SK-N-SH (cell line): ENCODE data around the gene LGALS12. TPM values are rescaled to one million over a fixed set of nuclear protein-coding genes. Genes with fewer than 3 reads are reported as not detected.

Experiments
- CTCF ChIA-PET: fragments of 300-600, 350-600 bp; formaldehyde crosslinking; extraction: SDS; loops from one replicate; lab custom pipeline; 2021; lab: Yijun Ruan, JAX
- POLR2A ChIA-PET: fragments of 350-600 bp; sonication (Branson Sonifier 250); formaldehyde crosslinking; extraction: SDS; loops from one replicate; lab custom pipeline; 2020; ENCODE audit warnings: antibody characterized with exemption, inconsistent platforms; lab: Yijun Ruan, JAX
- DNase-seq: peaks from one replicate; pipeline ENCODE4 v3.0.0; 2012
- H2AFZ ChIP-seq: fragments of 200-600 bp; sonication (generic); 2 replicates; pipeline ENCODE4 v1.8.1; 2016; ENCODE audit warnings: antibody characterized with exemption, mild to moderate bottlenecking, low read depth
- H3F3A ChIP-seq: fragments of 200-600 bp; sonication (generic); replicated peaks from 2 replicates; pipeline ENCODE3; 2016; ENCODE audit warnings: antibody characterized with exemption, mild to moderate bottlenecking; ENCODE audit not compliant: insufficient read depth
- H3K27ac ChIP-seq, 2 experiments: fragments of 200-500 bp in 1 of 2; fragments of 200-600 bp in 1 of 2; sonication (Bioruptor generic) in 1 of 2; sonication (generic), shearing (Covaris generic) in 1 of 2; 2 replicates each; pipeline versions ENCODE4 v1.5.1 to v1.6.1; 2014 to 2016; ENCODE audit warnings: low read depth in 2 of 2, inconsistent platforms in 1 of 2, low read length in 1 of 2, mild to moderate bottlenecking in 1 of 2, mixed read lengths in 1 of 2
- H3K27me3 ChIP-seq: fragments of 200-600 bp; sonication (generic), shearing (Covaris generic); 2 replicates; pipeline ENCODE4 v1.6.1; 2016; ENCODE audit warnings: mixed run types; ENCODE audit not compliant: insufficient read depth
- H3K36me3 ChIP-seq, 2 experiments: fragments of 200-500 bp in 1 of 2; fragments of 200-600 bp in 1 of 2; sonication (Bioruptor generic) in 1 of 2; sonication (generic) in 1 of 2; replicated peaks in 1 of 2; 2 replicates each; pipeline versions ENCODE3 to v1.5.1; 2014 to 2016; ENCODE audit warnings: low read length in 1 of 2, mild to moderate bottlenecking in 1 of 2; ENCODE audit not compliant: insufficient read depth in 2 of 2, control insufficient read depth in 1 of 2
- H3K4me1 ChIP-seq, 2 experiments: fragments of 200-500 bp in 1 of 2; fragments of 200-600 bp in 1 of 2; sonication (Bioruptor generic) in 1 of 2; sonication (generic), shearing (Covaris generic) in 1 of 2; 2 replicates each; pipeline versions ENCODE4 v1.5.1 to v1.6.1; 2014 to 2016; ENCODE audit warnings: low read depth in 1 of 2, low read length in 1 of 2, mixed run types in 1 of 2; ENCODE audit not compliant: insufficient read depth in 2 of 2, control insufficient read depth in 1 of 2
- H3K4me2 ChIP-seq: fragments of 200-600 bp; sonication (generic), shearing (Covaris generic); 2 replicates; pipeline ENCODE4 v1.6.1; 2017; ENCODE audit warnings: mixed run types
- H3K4me3 ChIP-seq, 2 experiments: fragments of 200-500 bp in 1 of 2; fragments of 200-600 bp in 1 of 2; sonication (Bioruptor generic) in 1 of 2; sonication (generic), shearing (Covaris generic) in 1 of 2; 2 replicates each; pipeline versions ENCODE4 v1.5.1 to v1.8.1; 2014 to 2016; ENCODE audit warnings: low read depth in 2 of 2, inconsistent platforms in 1 of 2, low read length in 1 of 2, mild to moderate bottlenecking in 1 of 2, mixed read lengths in 1 of 2, moderate library complexity in 1 of 2
- H3K79me2 ChIP-seq: fragments of 200-600 bp; sonication (generic); 2 replicates; pipeline ENCODE4 v1.8.1; 2017; ENCODE audit warnings: mild to moderate bottlenecking; ENCODE audit not compliant: insufficient read depth
- H3K9ac ChIP-seq: fragments of 200-600 bp; sonication (generic); 2 replicates; pipeline ENCODE4 v1.6.1; 2017; ENCODE audit warnings: mixed run types
- H3K9me2 ChIP-seq: fragments of 200-600 bp; sonication (generic); 2 replicates; pipeline ENCODE4 v1.6.1; 2017; ENCODE audit warnings: mixed run types
- H3K9me3 ChIP-seq: fragments of 200-600 bp; sonication (generic); 2 replicates; pipeline ENCODE4 v1.6.1; 2017; ENCODE audit warnings: mixed run types, mild to moderate bottlenecking, moderate library complexity
- H4K20me1 ChIP-seq: fragments of 200-600 bp; sonication (generic); 2 replicates; pipeline ENCODE4 v1.6.1; 2017; ENCODE audit warnings: mild to moderate bottlenecking, mixed run types; ENCODE audit not compliant: insufficient read depth
- CTCF ChIP-seq: fragments of 200-600 bp; sonication (generic); IDR thresholded peaks from 2 replicates; pipeline ENCODE4 v1.6.1; 2017; ENCODE audit warnings: antibody characterized with exemption, mild to moderate bottlenecking, moderate library complexity
- EP300 ChIP-seq, 2 experiments: IDR thresholded peaks; 2 replicates each; pipeline versions ENCODE4 v1.4.0 to v1.6.1; 2012; ENCODE audit warnings: borderline replicate concordance in 1 of 2, low read depth in 1 of 2, low read length in 1 of 2
- FOSL2 ChIP-seq: IDR thresholded peaks from 2 replicates; pipeline ENCODE4 v1.4.0; 2012; ENCODE audit warnings: low read depth, mild to moderate bottlenecking, moderate library complexity, borderline replicate concordance
- FOXJ3 ChIP-seq: sonication (generic); formaldehyde crosslinking; IDR thresholded peaks from 2 replicates; pipeline ENCODE4 v1.5.1; 2020; ENCODE audit warnings: mild to moderate bottlenecking, missing genetic modification reagents
- FOXM1 ChIP-seq: IDR thresholded peaks from 2 replicates; pipeline ENCODE4 v1.4.0; 2012; ENCODE audit warnings: low read depth, mild to moderate bottlenecking
- GATA2 ChIP-seq: sonication (generic); formaldehyde crosslinking; IDR thresholded peaks from 2 replicates; pipeline ENCODE4 v1.5.0; 2020; ENCODE audit warnings: mild to moderate bottlenecking, missing genetic modification reagents
- IRF3 ChIP-seq: fragments of 150-350 bp; IDR thresholded peaks from 2 replicates; pipeline ENCODE4 v1.6.1; 2016; ENCODE audit warnings: mild to moderate bottlenecking, low read depth, low read length
- JUND ChIP-seq: IDR thresholded peaks from 2 replicates; pipeline ENCODE4 v1.4.0; 2012
- MEF2A ChIP-seq: IDR thresholded peaks from 2 replicates; pipeline ENCODE4 v1.4.0; 2012; ENCODE audit warnings: low read depth, borderline replicate concordance
- MXI1 ChIP-seq: IDR thresholded peaks from 2 replicates; pipeline ENCODE4 v1.6.1; 2012; ENCODE audit warnings: mild to moderate bottlenecking, low read depth, low read length, improper control_type of control experiment
- PBX3 ChIP-seq: IDR thresholded peaks from 2 replicates; pipeline ENCODE4; 2012
- POLR2AphosphoS5 ChIP-seq: IDR thresholded peaks from 2 replicates; pipeline ENCODE4 v1.6.1; 2012; ENCODE audit warnings: low read depth, low read length
- RFX5 ChIP-seq: IDR thresholded peaks from 2 replicates; pipeline ENCODE4 v1.6.1; 2012; ENCODE audit warnings: mild to moderate bottlenecking, improper control_type of control experiment, low read length
- SMC3 ChIP-seq: IDR thresholded peaks from 2 replicates; pipeline ENCODE4 v1.6.1; 2012; ENCODE audit warnings: low read depth, low read length, improper control_type of control experiment
- TEAD4 ChIP-seq: IDR thresholded peaks from 2 replicates; pipeline ENCODE4 v1.4.0; 2012; ENCODE audit warnings: mild to moderate bottlenecking, borderline replicate concordance; ENCODE audit not compliant: insufficient read depth
- USF2 ChIP-seq: fragments of 150-350 bp; IDR thresholded peaks from 2 replicates; pipeline ENCODE4 v1.6.1; 2017; ENCODE audit warnings: antibody characterized with exemption, low read length, low read depth, borderline replicate concordance
- ZBTB33 ChIP-seq: IDR thresholded peaks from 2 replicates; pipeline ENCODE4 v1.4.0; 2012; ENCODE audit warnings: low read depth, borderline replicate concordance
- WGBS: methylation state at CpG from one replicate; pipeline ENCODE4 v1.1.6; 2017; ENCODE audit warnings: low lambda C conversion rate; 5-methylcytosine and 5-hydroxymethylcytosine counted together
- polyA plus RNA-seq, 3 experiments: library from polyadenylated mRNA; depleted of rRNA; stranded (reverse); fragments of >200 nt; gene quantifications; 2 replicates each; pipeline ENCODE4 v1.2.3, GENCODE V29; 2012

LGALS12 gene
- polyA plus RNA-seq, 1 of the 3 experiments (the other 2 are of a cell fraction) = not detected

GRCh38 chr11:63504933-63505586 is 824 bp upstream of the LGALS12 start:
- no peaks in the 10 kb centered on the region for H3K27me3 ChIP-seq
- H3K36me3 ChIP-seq = no peaks in the 10 kb centered on the region
- H3K4me2 ChIP-seq = no peak overlapping the region
- H3K27ac ChIP-seq = no peak overlapping the region
- no peak overlapping the region for H3K9ac ChIP-seq
- no peaks in the 10 kb centered on the region for H3K4me1 ChIP-seq
- H3F3A ChIP-seq = no peaks in the 10 kb centered on the region
- ChIA-PET CTCF (interaction anchor here (0.6 to 1.2 kb wide), 2 partner anchors 26 to 341 kb away, joined by 3 to 8 read pairs; no protein-coding TSS in a partner anchor), POLR2A (no interaction called here)
- H3K79me2 ChIP-seq = no peaks in the 10 kb centered on the region
- no peaks in the 10 kb centered on the region for H3K9me2 ChIP-seq
- peaks cover under 1% of the 10 kb centered on the region; the same call in 1 of the 2 replicates for H3K9me3 ChIP-seq
- H2AFZ ChIP-seq = no peak overlapping the region
- no peaks in the 10 kb centered on the region for H4K20me1 ChIP-seq
- 22% methylated on average over 4 of the region's 4 CpGs for WGBS
- no peak for DNase-seq
- no peak overlapping the region for H3K4me3 ChIP-seq
- TF ChIP-seq JUND = no peak
- TF ChIP-seq MEF2A = no peak
- no peak for TF ChIP-seq FOXM1
- no peak for TF ChIP-seq MXI1
- TF ChIP-seq POLR2AphosphoS5 = no peak
- TF ChIP-seq ZBTB33 = no peak
- no peak for TF ChIP-seq CTCF
- TF ChIP-seq SMC3 = no peak
- no peak for TF ChIP-seq IRF3
- no peak for TF ChIP-seq FOSL2
- TF ChIP-seq FOXJ3 (CRISPR knock-in tag) = no peak
- no peak for TF ChIP-seq RFX5

GRCh38 chr11:63506876-63507275 is 992 bp downstream of the LGALS12 start:
- no peak overlapping the region for H3K9ac ChIP-seq
- no peak overlapping the region for H2AFZ ChIP-seq
- H3F3A ChIP-seq = no peaks in the 10 kb centered on the region
- no peaks in the 10 kb centered on the region for H3K27me3 ChIP-seq
- no peak overlapping the region for H3K27ac ChIP-seq
- H3K4me1 ChIP-seq = peaks cover 0 to 3% of the 10 kb centered on the region in 2 experiments; a peak in 1 of 4 replicates
- no peaks in the 10 kb centered on the region for H3K36me3 ChIP-seq
- H3K4me3 ChIP-seq = no peak overlapping the region
- H3K9me2 ChIP-seq = no peaks in the 10 kb centered on the region
- 83% methylated on average over 2 of the region's 2 CpGs for WGBS
- DNase-seq = no peak
- H3K4me2 ChIP-seq = no peak overlapping the region
- TF ChIP-seq CTCF = no peak
- TF ChIP-seq EP300 (IDR thresholded peaks at IDR 0.05; ENCODE audit: borderline replicate concordance in 1 of 2, low read depth in 1 of 2, low read length in 1 of 2) = no peak
- TF ChIP-seq POLR2AphosphoS5 = no peak
- TF ChIP-seq USF2 = no peak
- TF ChIP-seq PBX3 = no peak
- TF ChIP-seq TEAD4 = no peak
- TF ChIP-seq GATA2 (CRISPR knock-in tag) = no peak
- POLR2A ChIA-PET = no interaction called here
- CTCF ChIA-PET = interaction anchor here (0.9 to 2.4 kb wide), 4 partner anchors 14 to 135 kb away, joined by 3 to 17 read pairs (median 4); no protein-coding TSS in a partner anchor
- no peaks in the 10 kb centered on the region for H4K20me1 ChIP-seq
- H3K9me3 ChIP-seq = no peaks in the 10 kb centered on the region
- H3K79me2 ChIP-seq = no peaks in the 10 kb centered on the region
